Immature natural killer cell (primary cell): ENCODE measurements around the gene IGF2BP3. TPM values are rescaled to one million over a fixed set of nuclear protein-coding genes. Genes with fewer than 3 reads are reported as not detected.
"Not testable (repeated sequence)": the region's sequence is repeated elsewhere in the genome, so short reads cannot be mapped to it uniquely, and the experiment has no call there.

Experiments
- DNase-seq, 3 donors: peaks; one replicate each; pipeline ENCODE4 v3.0.0; 2022; ENCODE audit warnings: mixed read lengths in 1 of 3
- H3K27ac Mint-ChIP-seq, 6 donors: one replicate each; pipeline ENCODE4 v1.8.0; 2020; ENCODE audit warnings: mixed read lengths in 6 of 6, mild to moderate bottlenecking in 5 of 6, inconsistent platforms in 4 of 6, moderate library complexity in 3 of 6
- H3K27me3 Mint-ChIP-seq, 3 donors: one replicate each; pipeline ENCODE4 v1.8.0; 2020 to 2021; ENCODE audit warnings: low read depth in 3 of 3, mild to moderate bottlenecking in 3 of 3, mixed read lengths in 3 of 3, moderate library complexity in 3 of 3, inconsistent platforms in 1 of 3
- H3K36me3 Mint-ChIP-seq, 3 donors: one replicate each; pipeline ENCODE4 v1.8.0; 2020; ENCODE audit warnings: mixed read lengths in 3 of 3, inconsistent platforms in 2 of 3, mild to moderate bottlenecking in 2 of 3
- H3K4me1 Mint-ChIP-seq, 2 donors: one replicate each; pipeline ENCODE4 v1.8.0; 2020; ENCODE audit warnings: inconsistent platforms in 2 of 2, mild to moderate bottlenecking in 2 of 2, mixed read lengths in 2 of 2, moderate library complexity in 1 of 2
- H3K4me3 Mint-ChIP-seq, 5 donors: one replicate each; pipeline ENCODE4 v1.8.0; 2020; ENCODE audit warnings: mild to moderate bottlenecking in 5 of 5, mixed read lengths in 5 of 5, inconsistent platforms in 3 of 5, moderate library complexity in 3 of 5
- H3K9me3 Mint-ChIP-seq, 6 donors: one replicate each; pipeline ENCODE4 v1.8.0; 2020; ENCODE audit warnings: mild to moderate bottlenecking in 6 of 6, mixed read lengths in 6 of 6, inconsistent platforms in 4 of 6, moderate library complexity in 3 of 6
- polyA plus RNA-seq, 3 donors: library from polyadenylated mRNA; unstranded; fragments of 300-500 nt; fragmentation: Illumina TruSeq; gene quantifications; one replicate each; pipeline ENCODE4 v1.2.3, GENCODE V29; 2021

The IGF2BP3 gene
- polyA plus RNA-seq, 3 donors from 2014 or later, result 0.76 TPM; not detected in 2

GRCh38 chr7:23398090-23398489 is 72.2 kb downstream of the IGF2BP3 start:
- DNase-seq, H3K36me3 Mint-ChIP-seq, H3K27ac Mint-ChIP-seq, H3K9me3 Mint-ChIP-seq, H3K4me3 Mint-ChIP-seq, H3K27me3 Mint-ChIP-seq, H3K4me1 Mint-ChIP-seq: not testable (repeated sequence)

GRCh38 chr7:23397241-23397640 is 73.0 kb downstream of the IGF2BP3 start:
- no peak overlapping the region for H3K4me3 Mint-ChIP-seq
- H3K4me1 Mint-ChIP-seq, result no peaks in the 10 kb centered on the region
- peaks cover 4% of the 10 kb centered on the region in 3 donors for H3K27me3 Mint-ChIP-seq
- no peaks in the 10 kb centered on the region for H3K36me3 Mint-ChIP-seq
- no peaks in the 10 kb centered on the region for H3K9me3 Mint-ChIP-seq
- no peak for DNase-seq
- no peak overlapping the region for H3K27ac Mint-ChIP-seq

GRCh38 chr7:23396222-23397015 is 73.9 kb downstream of the IGF2BP3 start:
- DNase-seq, result no peak
- no peaks in the 10 kb centered on the region for H3K9me3 Mint-ChIP-seq
- no peak overlapping the region for H3K27ac Mint-ChIP-seq
- no peak overlapping the region for H3K4me3 Mint-ChIP-seq
- H3K36me3 Mint-ChIP-seq, result no peaks in the 10 kb centered on the region
- no peaks in the 10 kb centered on the region for H3K4me1 Mint-ChIP-seq
- peaks cover 2 to 4% (median 4%) of the 10 kb centered on the region in 3 donors for H3K27me3 Mint-ChIP-seq

- H3K4me3 Mint-ChIP-seq, result no peak overlapping the region
- H3K9me3 Mint-ChIP-seq, result no peaks in the 10 kb centered on the region
- H3K36me3 Mint-ChIP-seq, result no peaks in the 10 kb centered on the region
- DNase-seq, result no peak
- H3K27ac Mint-ChIP-seq, result no peak overlapping the region
- peaks cover 1 to 4% (median 4%) of the 10 kb centered on the region in 3 donors for H3K27me3 Mint-ChIP-seq
- H3K4me1 Mint-ChIP-seq, result no peaks in the 10 kb centered on the region
Measured at GRCh38 chr7:23394488-23395171, 75.7 kb downstream of the IGF2BP3 start.

GRCh38 chr7:23393636-23394035 is 76.7 kb downstream of the IGF2BP3 start:
- no peaks in the 10 kb centered on the region for H3K9me3 Mint-ChIP-seq
- H3K27ac Mint-ChIP-seq, result no peak overlapping the region
- no peak for DNase-seq
- H3K4me1 Mint-ChIP-seq, result no peaks in the 10 kb centered on the region
- H3K27me3 Mint-ChIP-seq, result peaks cover 1 to 8% (median 2%) of the 10 kb centered on the region in 3 donors
- H3K36me3 Mint-ChIP-seq, result no peaks in the 10 kb centered on the region
- no peak overlapping the region for H3K4me3 Mint-ChIP-seq

- H3K36me3 Mint-ChIP-seq, result no peaks in the 10 kb centered on the region
- H3K9me3 Mint-ChIP-seq, result no peaks in the 10 kb centered on the region
- no peaks in the 10 kb centered on the region for H3K4me1 Mint-ChIP-seq
- H3K27me3 Mint-ChIP-seq, result peaks cover 3 to 16% (median 10%) of the 10 kb centered on the region in 3 donors
- no peak overlapping the region for H3K4me3 Mint-ChIP-seq
- DNase-seq, result no peak
- no peak overlapping the region for H3K27ac Mint-ChIP-seq
Measured at GRCh38 chr7:23389701-23390100, 80.6 kb downstream of the IGF2BP3 start.

GRCh38 chr7:23387583-23387982 is 82.7 kb downstream of the IGF2BP3 start:
- no peak overlapping the region for H3K4me3 Mint-ChIP-seq
- no peaks in the 10 kb centered on the region for H3K4me1 Mint-ChIP-seq
- H3K27me3 Mint-ChIP-seq, result peaks cover 3 to 16% (median 11%) of the 10 kb centered on the region in 3 donors
- H3K9me3 Mint-ChIP-seq, result no peaks in the 10 kb centered on the region
- no peaks in the 10 kb centered on the region for H3K36me3 Mint-ChIP-seq
- no peak for DNase-seq
- no peak overlapping the region for H3K27ac Mint-ChIP-seq

GRCh38 chr7:23385140-23385539 is 85.2 kb downstream of the IGF2BP3 start:
- no peak overlapping the region for H3K27ac Mint-ChIP-seq
- DNase-seq, result no peak
- H3K27me3 Mint-ChIP-seq, result peaks cover 2 to 20% (median 11%) of the 10 kb centered on the region in 3 donors
- no peaks in the 10 kb centered on the region for H3K9me3 Mint-ChIP-seq
- H3K36me3 Mint-ChIP-seq, result no peaks in the 10 kb centered on the region
- H3K4me1 Mint-ChIP-seq, result no peaks in the 10 kb centered on the region
- no peak overlapping the region for H3K4me3 Mint-ChIP-seq

GRCh38 chr7:23383225-23383624 is 87.1 kb downstream of the IGF2BP3 start:
- no peak overlapping the region for H3K27ac Mint-ChIP-seq
- H3K9me3 Mint-ChIP-seq, result no peaks in the 10 kb centered on the region
- H3K27me3 Mint-ChIP-seq, result peaks cover under 1 to 16% (median 11%) of the 10 kb centered on the region in 3 donors
- no peak for DNase-seq
- no peaks in the 10 kb centered on the region for H3K36me3 Mint-ChIP-seq
- H3K4me3 Mint-ChIP-seq, result no peak overlapping the region
- H3K4me1 Mint-ChIP-seq, result no peaks in the 10 kb centered on the region

GRCh38 chr7:23380961-23381360 is 89.3 kb downstream of the IGF2BP3 start:
- no peaks in the 10 kb centered on the region for H3K9me3 Mint-ChIP-seq
- H3K4me3 Mint-ChIP-seq, result no peak overlapping the region
- no peak for DNase-seq
- no peaks in the 10 kb centered on the region for H3K4me1 Mint-ChIP-seq
- H3K27ac Mint-ChIP-seq, result no peak overlapping the region
- H3K27me3 Mint-ChIP-seq, result peaks cover 0 to 7% (median 3%) of the 10 kb centered on the region in 3 donors
- no peaks in the 10 kb centered on the region for H3K36me3 Mint-ChIP-seq

GRCh38 chr7:23380556-23380955 is 89.7 kb downstream of the IGF2BP3 start:
- Mint-ChIP-seq H3K27ac (no peak overlapping the region), H3K4me1 (no peaks in the 10 kb centered on the region), H3K4me3 (no peak overlapping the region), H3K9me3 (no peaks in the 10 kb centered on the region), H3K27me3 (peaks cover 0 to 5% (median 2%) of the 10 kb centered on the region in 3 donors), H3K36me3 (no peaks in the 10 kb centered on the region)
- DNase-seq, result no peak

- H3K27ac Mint-ChIP-seq, result no peak overlapping the region
- H3K4me3 Mint-ChIP-seq, result no peak overlapping the region
- H3K27me3 Mint-ChIP-seq, result peaks cover 0 to 5% (median 2%) of the 10 kb centered on the region in 3 donors
- no peaks in the 10 kb centered on the region for H3K36me3 Mint-ChIP-seq
- no peaks in the 10 kb centered on the region for H3K9me3 Mint-ChIP-seq
- DNase-seq, result no peak
- H3K4me1 Mint-ChIP-seq, result no peaks in the 10 kb centered on the region
Measured at GRCh38 chr7:23378996-23379395, 91.3 kb downstream of the IGF2BP3 start.

GRCh38 chr7:23377134-23377533 is 93.2 kb downstream of the IGF2BP3 start:
- H3K9me3 Mint-ChIP-seq, result no peaks in the 10 kb centered on the region

GRCh38 chr7:23373151-23374004 is 96.9 kb downstream of the IGF2BP3 start:
- no peak overlapping the region for H3K27ac Mint-ChIP-seq
- no peak overlapping the region for H3K4me3 Mint-ChIP-seq
- no peaks in the 10 kb centered on the region for H3K9me3 Mint-ChIP-seq
- H3K36me3 Mint-ChIP-seq, result no peaks in the 10 kb centered on the region
- H3K4me1 Mint-ChIP-seq, result peaks cover 2 to 3% of the 10 kb centered on the region in 2 donors
- no peak for DNase-seq
- H3K27me3 Mint-ChIP-seq, result peaks cover 2 to 9% (median 5%) of the 10 kb centered on the region in 3 donors

More at GRCh38 chr7:23377134-23377533, 93.2 kb downstream of the IGF2BP3 start:
- no peak for DNase-seq
- H3K27me3 Mint-ChIP-seq, result peaks cover 0 to 8% (median 4%) of the 10 kb centered on the region in 3 donors
- H3K4me3 Mint-ChIP-seq, result no peak overlapping the region
- no peak overlapping the region for H3K27ac Mint-ChIP-seq
- H3K36me3 Mint-ChIP-seq, result no peaks in the 10 kb centered on the region
- H3K4me1 Mint-ChIP-seq, result no peaks in the 10 kb centered on the region
